H1 (cell line): ENCODE results near the gene ACBD4. TPM values are rescaled to one million over a fixed set of nuclear protein-coding genes. Genes with fewer than 3 reads are reported as not detected.

ENCODE experiments used
- ATF2 ChIP-seq: IDR thresholded peaks from 2 replicates; pipeline ENCODE4 v1.6.1; 2012; ENCODE audit warnings: low read length, inconsistent platforms
- BCL11A ChIP-seq, 2 experiments: IDR thresholded peaks; one replicate each; pipeline ENCODE4 v1.6.1; 2011; ENCODE audit warnings: low read depth in 2 of 2, low read length in 2 of 2, mild to moderate bottlenecking in 2 of 2
- CTBP2 ChIP-seq: IDR thresholded peaks from 2 replicates; pipeline ENCODE4 v1.7.0; 2011; ENCODE audit warnings: borderline replicate concordance, mild to moderate bottlenecking, moderate library complexity, mixed read lengths, low read length; ENCODE audit not compliant: insufficient read depth, insufficient read length
- EGR1 ChIP-seq: IDR thresholded peaks from 2 replicates; pipeline ENCODE4 v1.6.1; 2011; ENCODE audit warnings: low read depth, low read length, borderline replicate concordance
- HDAC6 ChIP-seq: IDR thresholded peaks from one replicate; pipeline ENCODE4 v1.7.1; 2012; ENCODE audit warnings: low read depth, mild to moderate bottlenecking, inconsistent platforms, low read length, moderate library complexity
- KDM1A ChIP-seq: fragments of 200-600, 300-600 bp; sonication (generic); IDR thresholded peaks from 2 replicates; pipeline ENCODE4 v1.7.1; 2016; ENCODE audit warnings: mild to moderate bottlenecking, low read length, borderline replicate concordance
- NANOG ChIP-seq: IDR thresholded peaks from 2 replicates; pipeline ENCODE4 v1.6.1; 2011; ENCODE audit warnings: low read length, low read depth, mild to moderate bottlenecking, inconsistent platforms; ENCODE audit not compliant: insufficient read depth, poor library complexity, severe bottlenecking
- PHF8 ChIP-seq: fragments of 200-600 bp; sonication (generic); conservative IDR thresholded peaks from 2 replicates; pipeline ENCODE4 v1.7.1; 2012; ENCODE audit warnings: low read depth, mild to moderate bottlenecking, inconsistent platforms, low read length, moderate library complexity
- POLR2A ChIP-seq, 2 experiments: IDR thresholded peaks; 1 replicate in 1 of 2; 2 replicates in 1 of 2; pipeline ENCODE4 v1.6.1; 2011; ENCODE audit warnings: low read depth in 2 of 2, low read length in 2 of 2, mild to moderate bottlenecking in 2 of 2; ENCODE audit errors: control extremely low read depth in 1 of 2
- polyA plus RNA-seq, 7 experiments: library from polyadenylated mRNA; depleted of rRNA in 3 of 7; stranded (reverse) in 5 of 7; unstranded in 2 of 7; fragments of >200 nt in 5 of 7; fragments of 200-250 nt in 2 of 7; gene quantifications; 1 replicate in 5 of 7; 2 replicates in 1 of 7; 4 replicates in 1 of 7; pipeline versions ENCODE4 v1.2.1 to v1.2.3, GENCODE V29; 2011 to 2013; ENCODE audit warnings: missing spikeins in 2 of 7, mixed read lengths in 2 of 7
- total RNA-seq: library from RNA; stranded (reverse); fragmentation: NEBNext Ultra II Directional; extraction: Animal tissue kit (Norgen Biotek cat#: 25700); gene quantifications from 2 replicates; pipeline ENCODE4 v1.2.1, GENCODE V29; 2021

ACBD4 gene
- total and polyA plus RNA-seq, 2 of the 8 experiments (the other 6 are each of a cell fraction or from before 2014, with no cell fraction given) = 7.3 to 10.7 TPM

DNA sequence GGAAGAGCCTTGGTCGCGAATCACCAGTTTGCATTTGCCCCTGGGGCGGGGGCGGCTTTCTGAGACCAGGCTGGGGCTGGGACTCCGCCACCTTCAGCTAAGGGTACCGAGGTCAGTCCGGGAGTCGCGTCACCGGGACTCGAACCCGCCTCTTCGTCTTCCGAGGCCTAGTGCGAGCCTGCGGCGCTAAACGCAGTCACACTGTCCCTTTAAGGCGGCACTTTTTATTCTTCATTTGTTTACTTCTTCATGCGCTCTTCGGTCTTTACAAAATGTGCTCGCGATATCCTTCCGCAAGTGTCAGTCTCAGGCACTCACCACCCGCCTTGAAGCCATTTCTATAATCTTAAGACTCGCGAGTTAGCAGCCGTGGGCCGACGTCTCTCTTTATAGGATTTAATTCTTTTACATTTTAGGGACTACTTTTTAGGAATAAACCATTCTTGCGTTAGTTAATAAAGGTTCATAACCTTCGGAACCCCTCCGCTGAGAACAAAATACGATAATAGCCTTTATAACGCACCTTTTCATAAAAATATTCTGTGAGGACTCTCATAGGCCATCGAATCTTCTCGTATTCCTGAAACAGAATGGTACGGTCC is 12.2 kb downstream of the ACBD4 start (continued):
- no peak for TF ChIP-seq BCL11A (IDR thresholded peaks at IDR 0.05; ENCODE audit: low read depth in 2 of 2, low read length in 2 of 2)
- TF ChIP-seq PHF8 = no peak; the same call in 1 of the 2 replicates
- TF ChIP-seq POLR2A (IDR thresholded peaks at IDR 0.05; ENCODE audit: control extremely low read depth in 1 of 2, low read depth in 2 of 2, low read length in 2 of 2) = peak in 1 of 2 experiments; percentile 58; a peak in 2 of 3 replicates
- TF ChIP-seq EGR1 = no peak
- TF ChIP-seq ATF2 = peak; percentile 65; the same call in 1 of the 2 replicates
- no peak for TF ChIP-seq HDAC6
- no peak for TF ChIP-seq CTBP2
- TF ChIP-seq NANOG = no peak
- no peak for TF ChIP-seq KDM1A
